B cell (primary cell): ENCODE measurements around the gene MTHFD1L. TPM values are rescaled to one million over a fixed set of nuclear protein-coding genes. Genes with fewer than 3 reads are reported as not detected.

ENCODE experiments used
- ATAC-seq: fragments of 200-7000 bp; cut with Tn5 transposase; one replicate; pipeline ENCODE4 v1.10.0; 2021; ENCODE audit warnings: low read depth, mild to moderate bottlenecking, moderate number of reproducible peaks, moderate library complexity
- CTCF ChIA-PET: fragments of 350-600 bp; sonication (Branson Sonifier 250); formaldehyde crosslinking; loops from one replicate; lab custom pipeline; 2021; ENCODE audit warnings: antibody characterized with exemption, inconsistent platforms; lab: Charles Lee
- POLR2A ChIA-PET: fragments of 350-600 bp; sonication (Branson Sonifier 250); formaldehyde crosslinking; loops from one replicate; lab custom pipeline; 2021; ENCODE audit warnings: antibody characterized with exemption; lab: Charles Lee
- DNase-seq: peaks from one replicate; pipeline ENCODE4 v3.0.0; 2013
- H2AFZ ChIP-seq: 2 replicates; pipeline ENCODE4 v1.6.1; 2012; ENCODE audit warnings: mild to moderate bottlenecking, low read depth, low read length; ENCODE audit not compliant: insufficient read depth, poor library complexity, severe bottlenecking
- H3K27ac ChIP-seq, 2 donors: 1 replicate in 1 of 2; 2 replicates in 1 of 2; pipeline ENCODE4 v1.5.1; 2012 to 2013; ENCODE audit warnings: low read length in 2 of 2, mild to moderate bottlenecking in 2 of 2, moderate library complexity in 1 of 2
- H3K27me3 ChIP-seq, 4 experiments: fragments of 200-600 bp in 1 of 4; sonication (generic) in 1 of 4; replicated peaks in 1 of 4; 1 replicate in 2 of 4; 2 replicates in 2 of 4; pipeline versions ENCODE4 v1.6.1 to v1.7.0; 2013 to 2016; ENCODE audit warnings: low read length in 3 of 4, mild to moderate bottlenecking in 2 of 4, mixed read lengths in 1 of 4, moderate library complexity in 1 of 4; ENCODE audit not compliant: insufficient read depth in 4 of 4, control insufficient read depth in 3 of 4; ENCODE audit errors: control extremely low read depth in 1 of 4
- H3K36me3 ChIP-seq, 2 experiments: replicated peaks in 1 of 2; 1 replicate in 1 of 2; 2 replicates in 1 of 2; pipeline versions ENCODE4 v1.6.1 to v1.7.1; 2013; ENCODE audit warnings: low read length in 1 of 2; ENCODE audit not compliant: insufficient read depth in 2 of 2, control insufficient read depth in 1 of 2; ENCODE audit errors: control extremely low read depth in 1 of 2, extremely low read depth in 1 of 2
- H3K4me1 ChIP-seq, 2 donors: fragments of 200-600 bp in 1 of 2; sonication (generic) in 1 of 2; 1 replicate in 1 of 2; 2 replicates in 1 of 2; pipeline versions ENCODE4 v1.5.1 to v1.6.1; 2013 to 2017; ENCODE audit warnings: low read length in 2 of 2; ENCODE audit not compliant: control insufficient read depth in 2 of 2, insufficient read depth in 2 of 2
- H3K4me2 ChIP-seq: replicated peaks from 2 replicates; pipeline ENCODE3; 2012; ENCODE audit warnings: mild to moderate bottlenecking, low read depth, low read length; ENCODE audit not compliant: poor library complexity, severe bottlenecking
- H3K4me3 ChIP-seq, 5 experiments: fragments of 200-600 bp in 1 of 5; sonication (generic) in 1 of 5; 1 replicate in 3 of 5; 2 replicates in 2 of 5; pipeline versions ENCODE4 v1.5.1 to v1.7.0; 2011 to 2016; ENCODE audit warnings: low read length in 4 of 5, mild to moderate bottlenecking in 4 of 5, low read depth in 2 of 5, control low read depth in 1 of 5, moderate library complexity in 1 of 5; ENCODE audit not compliant: insufficient read depth in 1 of 5; ENCODE audit errors: control extremely low read depth in 1 of 5, extremely low read depth in 1 of 5
- H3K79me2 ChIP-seq: fragments of 200-600 bp; sonication (generic); one replicate; pipeline ENCODE4 v1.6.0; 2016; ENCODE audit warnings: low read length; ENCODE audit not compliant: control insufficient read depth, insufficient read depth
- H3K9ac ChIP-seq: fragments of 200-600 bp; sonication (generic); 2 replicates; pipeline ENCODE4 v1.6.1; 2017; ENCODE audit warnings: mild to moderate bottlenecking, low read length, moderate library complexity
- H3K9me3 ChIP-seq, 3 donors: one replicate each; pipeline versions ENCODE4 v1.6.1 to v1.7.1; 2013; ENCODE audit warnings: low read length in 2 of 3; ENCODE audit not compliant: control insufficient read depth in 2 of 3, insufficient read depth in 1 of 3; ENCODE audit errors: control extremely low read depth in 1 of 3
- H4K20me1 ChIP-seq: 2 replicates; pipeline ENCODE4 v1.6.0; 2012; ENCODE audit warnings: mild to moderate bottlenecking, low read length; ENCODE audit not compliant: insufficient read depth, control insufficient read depth, poor library complexity, severe bottlenecking
- H3K27ac Mint-ChIP-seq: one replicate; pipeline ENCODE4 v1.8.0; 2021; ENCODE audit warnings: mixed read lengths
- H3K27me3 Mint-ChIP-seq: one replicate; pipeline ENCODE4 v1.8.0; 2021; ENCODE audit warnings: mixed read lengths
- H3K4me1 Mint-ChIP-seq: one replicate; pipeline ENCODE4 v1.8.0; 2021; ENCODE audit warnings: mixed read lengths
- H3K4me3 Mint-ChIP-seq: one replicate; pipeline ENCODE4 v1.8.0; 2021; ENCODE audit warnings: mixed read lengths
- H3K9me3 Mint-ChIP-seq: one replicate; pipeline ENCODE4 v1.8.0; 2022; ENCODE audit warnings: mixed read lengths; ENCODE audit not compliant: insufficient read depth
- CTCF ChIP-seq: fragments of 200-600 bp; IDR thresholded peaks from one replicate; pipeline ENCODE4 v1.8.0; 2022; ENCODE audit warnings: antibody characterized with exemption, mild to moderate bottlenecking
- EZH2 ChIP-seq: IDR thresholded peaks from 2 replicates; pipeline ENCODE4 v1.6.1; 2012; ENCODE audit warnings: borderline replicate concordance, low read depth, mild to moderate bottlenecking, moderate library complexity, low read length; ENCODE audit not compliant: insufficient read depth, poor library complexity, severe bottlenecking
- WGBS: methylation state at CpG from one replicate; pipeline ENCODE4 v1.1.5; 2013; ENCODE audit warnings: missing lambda C conversion rate; ENCODE audit not compliant: insufficient coverage; 5-methylcytosine and 5-hydroxymethylcytosine counted together
- intact Hi-C: fragments of 100-400 bp; cut with micrococcal nuclease; formaldehyde crosslinking; loops from one replicate; pipeline ENCODE4 v1.10.0; 2022
- polyA plus RNA-seq: library from polyadenylated mRNA; depleted of rRNA; stranded (reverse); fragments of >200 nt; gene quantifications from 2 replicates; pipeline ENCODE4 v1.2.3, GENCODE V29; 2012
- total RNA-seq, 2 donors: library from RNA; stranded (reverse); fragments of 120-200 nt in 1 of 2; gene quantifications; 1 replicate in 1 of 2; 2 replicates in 1 of 2; pipeline versions ENCODE4 v1.2.3 to v1.2.4, GENCODE V29; 2013 to 2022

MTHFD1L gene
- total and polyA plus RNA-seq, 2 donors (not counting 1 experiment from before 2014, with no cell fraction given), result 2.9 to 16.1 TPM

GRCh38 chr6:150874179-150874578 lies 8.7 kb downstream of the MTHFD1L start:
- TF ChIP-seq EZH2 (no peak), CTCF (no peak)

GRCh38 chr6:150875841-150876240 lies 10.3 kb downstream of the MTHFD1L start:
- no peak for ATAC-seq
- H4K20me1 ChIP-seq, result no peaks in the 10 kb centered on the region
- no peaks in the 10 kb centered on the region for H3K9me3 Mint-ChIP-seq

More at GRCh38 chr6:150874179-150874578, 8.7 kb downstream of the MTHFD1L start:
- intact Hi-C loops, result no loop called here
- no peak overlapping the region for H2AFZ ChIP-seq
- ChIA-PET CTCF (no interaction called here), POLR2A (interaction anchor here (0.7 kb wide), 1 partner anchor 102 kb away, joined by 3 read pairs; no protein-coding TSS in a partner anchor)
- no peaks in the 10 kb centered on the region for H3K4me1 ChIP-seq
- peaks cover 5% of the 10 kb centered on the region for H3K79me2 ChIP-seq
- H3K27ac ChIP-seq, result no peak overlapping the region
- H3K4me3 Mint-ChIP-seq, result no peak overlapping the region
- no peaks in the 10 kb centered on the region for H3K9me3 Mint-ChIP-seq
- no peak for DNase-seq
- WGBS, result 88% methylated on average over 4 of the region's 6 CpGs
- no peaks in the 10 kb centered on the region for H3K27me3 ChIP-seq
- no peaks in the 10 kb centered on the region for H3K36me3 ChIP-seq
- H3K27ac Mint-ChIP-seq, result no peak overlapping the region
- H3K4me3 ChIP-seq, result no peak overlapping the region
- H3K27me3 Mint-ChIP-seq, result no peaks in the 10 kb centered on the region
- ATAC-seq, result no peak
- H3K9ac ChIP-seq, result no peak overlapping the region
- no peaks in the 10 kb centered on the region for H3K4me1 Mint-ChIP-seq
- H3K4me2 ChIP-seq, result no peak overlapping the region
- no peaks in the 10 kb centered on the region for H4K20me1 ChIP-seq
- H3K9me3 ChIP-seq, result no peaks in the 10 kb centered on the region

More at GRCh38 chr6:150875841-150876240, 10.3 kb downstream of the MTHFD1L start:
- Histone ChIP-seq H3K27me3 (no peaks in the 10 kb centered on the region), H3K27ac (no peak overlapping the region), H3K4me2 (no peak overlapping the region), H3K4me3 (no peak overlapping the region), H3K9me3 (no peaks in the 10 kb centered on the region), H3K9ac (no peak overlapping the region), H3K79me2 (peaks cover 5% of the 10 kb centered on the region), H3K4me1 (no peaks in the 10 kb centered on the region), H2AFZ (no peak overlapping the region), H3K36me3 (no peaks in the 10 kb centered on the region)
- no peaks in the 10 kb centered on the region for H3K27me3 Mint-ChIP-seq
- H3K27ac Mint-ChIP-seq, result no peak overlapping the region
- no peaks in the 10 kb centered on the region for H3K4me1 Mint-ChIP-seq
- DNase-seq, result no peak
- ChIA-PET CTCF (no interaction called here), POLR2A (no interaction called here)
- no peak for TF ChIP-seq EZH2
- no peak for TF ChIP-seq CTCF
- 92% methylated on average over 2 of the region's 6 CpGs for WGBS
- no peak overlapping the region for H3K4me3 Mint-ChIP-seq
- intact Hi-C loops, result no loop called here
